Pancreas (tissue), 10 donors: ENCODE data around the gene SLC35F1. TPM values are rescaled to one million over a fixed set of nuclear protein-coding genes. Genes with fewer than 3 reads are reported as not detected.

Experiments used
- ATAC-seq, 4 donors: fragments of 200-7000 bp; cut with Tn5 transposase; one replicate each; pipeline versions ENCODE4 v1.8.0 to v1.9.1; 2020; ENCODE audit warnings: mild to moderate bottlenecking in 4 of 4, moderate library complexity in 4 of 4
- DNase-seq, 6 donors: peaks; one replicate each; pipeline ENCODE4 v3.0.0-alpha.2; 2020
- FAIRE-seq: peaks from 2 replicates; lab custom pipeline; 2012; peaks lifted over from hg19 to GRCh38; lab: Jason Lieb, UNC
- H3K27ac ChIP-seq, 4 donors: fragments of 200-600 bp; sonication (generic); 1 replicate in 3 of 4; 2 replicates in 1 of 4; pipeline versions ENCODE4 v1.5.0 to v1.8.0; 2020
- H3K27me3 ChIP-seq, 4 donors: fragments of 200-600 bp; one replicate each; pipeline ENCODE4 v1.8.0; 2021
- H3K36me3 ChIP-seq, 3 donors: fragments of 200-600 bp; sonication (generic) in 1 of 3; one replicate each; pipeline versions ENCODE4 v1.5.0 to v1.8.0; 2020 to 2021
- H3K4me1 ChIP-seq, 3 donors: fragments of 200-600 bp; one replicate each; pipeline ENCODE4 v1.8.0; 2021
- H3K4me3 ChIP-seq, 4 donors: fragments of 200-600 bp; sonication (generic) in 2 of 4; one replicate each; pipeline versions ENCODE4 v1.5.0 to v1.8.0; 2020 to 2021
- H3K9me3 ChIP-seq, 4 donors: fragments of 200-600 bp; one replicate each; pipeline ENCODE4 v1.8.0; 2021
- WGBS, 2 donors: extraction: QIAGEN DNeasy Blood & Tissue Kit; methylation state at CpG; one replicate each; pipeline ENCODE4 v1.1.7; 2013; 5-methylcytosine and 5-hydroxymethylcytosine counted together
- intact Hi-C, 3 donors: fragments of 100-400 bp; cut with DNase I; formaldehyde crosslinking; loops; one replicate each; pipeline versions ENCODE4 v1.11.1 to v1.14.2; 2022
- polyA plus RNA-seq, 2 donors: library from polyadenylated mRNA; stranded (reverse); fragments of 200-250 nt; gene quantifications; one replicate each; pipeline ENCODE4 v1.2.3, GENCODE V29; 2013
- total RNA-seq, 6 donors: library from RNA; stranded (reverse); fragmentation: NEBNext Ultra II Directional in 4 of 6; extraction: Animal tissue kit (Norgen Biotek cat#: 25700) in 4 of 6; gene quantifications; one replicate each; pipeline versions ENCODE4 v1.2.1 to v1.2.4, GENCODE V29; 2021 to 2023
- TF ChIP-seq, protein P1 (sequence below), 4 donors: fragments of 200-600 bp; sonication (generic) in 3 of 4; IDR thresholded peaks; one replicate each; pipeline versions ENCODE4 v1.5.0 to v1.8.0; 2021; ENCODE audit warnings: antibody characterized with exemption in 4 of 4
- donor health status: healthy with polysubstance abuse.
- donor health status: DM: no; HTN: no; CAD: no; lungs with moderate emphysema.
- donor health status: DM: no; HTN: no; CAD: no.
- donor health status: control.
- donor health status: control.
- donor health status: Bipolar disorder and iron deficiency.
- donor health status: DM: yes; HTN: yes; CAD: no.
- donor health status: DM: no; HTN: no; CAD: no.
- donor health status: DM: no; HTN: no; CAD: no.
- donor health status: DM: yes; HTN: yes; CAD: no.

Gene SLC35F1
- total and polyA plus RNA-seq, 8 donors, result 0.14 to 2.1 (median 0.29) TPM

DNA sequence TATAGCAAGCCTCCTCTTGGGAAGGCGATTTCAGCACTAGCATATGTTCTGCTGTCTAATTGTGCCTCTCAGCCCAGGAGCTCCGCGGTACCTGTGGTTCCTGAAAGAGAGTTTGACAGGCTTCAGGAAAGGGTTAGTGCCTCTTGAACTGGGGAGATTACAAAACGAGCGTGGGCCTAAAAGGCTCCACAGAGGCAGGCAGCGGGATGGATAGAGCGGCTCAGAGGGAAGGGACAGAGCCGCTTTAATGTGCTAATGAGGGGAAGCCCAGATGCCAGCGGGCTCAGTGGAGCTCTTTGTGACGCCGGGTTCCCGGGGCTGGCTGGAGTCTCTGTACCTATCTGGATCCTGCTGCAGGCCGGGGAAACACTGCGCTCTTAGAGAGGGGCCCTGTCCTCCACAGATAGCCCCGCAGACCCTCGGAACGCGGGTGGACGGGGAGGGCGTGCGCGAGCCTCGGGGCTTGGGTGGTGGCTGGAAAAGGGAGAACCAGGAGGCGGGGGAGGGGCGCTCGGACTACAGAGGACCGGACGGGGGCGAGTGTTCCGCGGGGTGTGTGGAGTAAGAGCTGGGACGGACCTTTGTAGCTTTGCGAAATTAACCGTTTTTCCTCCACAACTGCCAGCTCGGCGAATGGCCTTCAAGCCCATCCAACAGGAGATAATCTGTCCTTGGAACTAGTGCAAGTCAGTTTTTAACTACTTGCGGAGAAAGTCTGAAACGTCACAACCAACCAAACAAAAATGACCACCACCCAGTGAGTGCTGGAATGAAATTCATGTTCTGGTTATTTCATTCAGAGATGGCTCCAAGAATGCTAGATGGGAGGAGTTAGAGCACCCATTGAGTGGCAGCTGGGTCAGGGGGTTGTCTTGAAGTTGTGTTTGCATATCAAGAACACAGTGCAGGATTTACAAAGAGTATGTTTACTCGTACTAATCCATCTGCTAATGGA, 13.0 kb downstream of the SLC35F1 start:
- H3K9me3 ChIP-seq, result no peaks in the 10 kb centered on the region
- H3K27ac ChIP-seq, result no peak overlapping the region
- H3K27me3 ChIP-seq, result no peaks in the 10 kb centered on the region
- DNase-seq (peak in 5 of 6 donors; percentile 10 to 71 (median 41)), FAIRE-seq (no peak), ATAC-seq (peak; percentile 72 to 91 (median 86))
- intact Hi-C loops, result no loop called here
- no peaks in the 10 kb centered on the region for H3K36me3 ChIP-seq
- no peaks in the 10 kb centered on the region for H3K4me1 ChIP-seq
- WGBS, 2 donors, result 1% methylated on average over 38 to 39 of the region's 39 CpGs
- H3K4me3 ChIP-seq, result peak overlapping the region in 3 of 4 donors; percentile 7 to 44 (median 27)
- TF ChIP-seq, protein P1, sequence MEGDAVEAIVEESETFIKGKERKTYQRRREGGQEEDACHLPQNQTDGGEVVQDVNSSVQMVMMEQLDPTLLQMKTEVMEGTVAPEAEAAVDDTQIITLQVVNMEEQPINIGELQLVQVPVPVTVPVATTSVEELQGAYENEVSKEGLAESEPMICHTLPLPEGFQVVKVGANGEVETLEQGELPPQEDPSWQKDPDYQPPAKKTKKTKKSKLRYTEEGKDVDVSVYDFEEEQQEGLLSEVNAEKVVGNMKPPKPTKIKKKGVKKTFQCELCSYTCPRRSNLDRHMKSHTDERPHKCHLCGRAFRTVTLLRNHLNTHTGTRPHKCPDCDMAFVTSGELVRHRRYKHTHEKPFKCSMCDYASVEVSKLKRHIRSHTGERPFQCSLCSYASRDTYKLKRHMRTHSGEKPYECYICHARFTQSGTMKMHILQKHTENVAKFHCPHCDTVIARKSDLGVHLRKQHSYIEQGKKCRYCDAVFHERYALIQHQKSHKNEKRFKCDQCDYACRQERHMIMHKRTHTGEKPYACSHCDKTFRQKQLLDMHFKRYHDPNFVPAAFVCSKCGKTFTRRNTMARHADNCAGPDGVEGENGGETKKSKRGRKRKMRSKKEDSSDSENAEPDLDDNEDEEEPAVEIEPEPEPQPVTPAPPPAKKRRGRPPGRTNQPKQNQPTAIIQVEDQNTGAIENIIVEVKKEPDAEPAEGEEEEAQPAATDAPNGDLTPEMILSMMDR (IDR thresholded peaks at IDR 0.05), result no peak

DNA sequence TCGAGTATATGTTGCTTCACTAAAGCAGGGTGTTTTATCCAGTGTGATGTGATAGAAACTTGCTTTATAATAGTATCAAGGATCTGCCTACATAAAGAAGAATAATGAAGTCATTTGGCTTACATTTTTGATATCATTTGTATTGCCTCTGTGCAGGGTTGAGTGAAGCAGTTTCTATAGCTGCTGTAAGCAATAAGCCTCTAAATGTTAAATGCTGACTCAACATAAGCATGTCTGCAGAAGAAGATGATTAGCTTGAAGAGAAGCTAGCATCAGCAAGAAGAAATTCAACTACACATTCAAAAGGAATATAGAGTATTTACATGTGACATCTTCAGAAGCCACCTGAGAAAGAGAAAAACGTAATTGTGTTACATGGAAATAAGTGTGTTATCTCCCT, 17.6 kb downstream of the SLC35F1 start:
- H3K27me3 ChIP-seq, result no peaks in the 10 kb centered on the region
- H3K36me3 ChIP-seq, result no peaks in the 10 kb centered on the region
- H3K9me3 ChIP-seq, result no peaks in the 10 kb centered on the region
- H3K4me1 ChIP-seq, result no peaks in the 10 kb centered on the region
- no peak overlapping the region for H3K4me3 ChIP-seq
- intact Hi-C loops, result no loop called here
- TF ChIP-seq, protein P1 (IDR thresholded peaks at IDR 0.05), result no peak
- ATAC-seq (no peak), FAIRE-seq (no peak), DNase-seq (no peak)
- H3K27ac ChIP-seq, result no peak overlapping the region
- 53 to 60% methylated on average over 2 of the region's 2 CpGs for WGBS, 2 donors

DNA sequence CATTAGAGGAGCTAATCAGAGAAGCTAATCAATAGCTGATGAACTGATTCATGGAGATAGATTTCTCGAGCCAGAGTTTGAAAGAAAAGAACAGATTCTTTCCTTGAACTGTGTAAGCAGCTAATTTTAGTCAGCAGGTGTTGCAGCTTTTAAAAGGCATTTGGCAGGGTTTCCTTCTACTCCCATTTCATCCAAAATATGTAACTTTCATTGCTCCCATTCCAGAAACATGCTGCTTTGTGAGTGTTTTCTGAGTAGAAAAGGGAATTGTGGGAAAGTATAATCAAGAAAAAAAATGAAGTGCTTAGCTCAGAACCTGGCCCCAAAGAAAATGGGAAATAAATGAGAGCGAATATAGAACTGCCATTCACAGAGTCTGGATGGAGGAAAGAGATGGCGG, 20.8 kb downstream of the SLC35F1 start:
- 68 to 77% methylated on average over 3 of the region's 3 CpGs for WGBS, 2 donors
- TF ChIP-seq, protein P1 (IDR thresholded peaks at IDR 0.05), result no peak
- H3K4me3 ChIP-seq, result no peak overlapping the region

DNA sequence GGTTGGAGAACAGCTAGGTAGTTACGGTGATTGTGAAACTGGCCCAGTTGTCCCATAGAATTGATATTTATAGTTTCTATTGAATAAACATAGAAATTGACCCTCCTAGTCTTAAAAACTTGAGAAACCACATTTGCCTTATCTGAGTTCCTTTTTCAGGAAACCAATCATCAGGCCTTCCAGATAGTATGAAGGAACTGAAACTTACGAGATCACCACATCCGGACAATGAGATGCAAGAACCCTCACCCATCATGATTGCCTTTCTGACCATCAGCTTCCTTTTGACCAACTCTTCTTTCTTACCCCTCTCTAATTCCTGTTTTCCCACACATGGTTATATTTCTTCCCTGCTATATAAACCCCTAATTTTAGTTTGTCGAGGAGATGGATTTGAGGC, 21.8 kb downstream of the SLC35F1 start:
- TF ChIP-seq, protein P1 (IDR thresholded peaks at IDR 0.05), result no peak
- Histone ChIP-seq H3K27me3 (no peaks in the 10 kb centered on the region), H3K27ac (no peak overlapping the region), H3K4me1 (no peaks in the 10 kb centered on the region), H3K4me3 (no peak overlapping the region), H3K36me3 (no peaks in the 10 kb centered on the region), H3K9me3 (no peaks in the 10 kb centered on the region)
- DNase-seq, result no peak
- 76 to 94% methylated on average over 4 of the region's 4 CpGs for WGBS, 2 donors
- ATAC-seq, result no peak
- FAIRE-seq, result no peak
- intact Hi-C loops, result no loop called here

More for the DNA sequence above, 20.8 kb downstream of the SLC35F1 start:
- no peak for ATAC-seq
- Histone ChIP-seq H3K4me1 (no peaks in the 10 kb centered on the region), H3K27ac (no peak overlapping the region), H3K9me3 (no peaks in the 10 kb centered on the region), H3K36me3 (no peaks in the 10 kb centered on the region), H3K27me3 (no peaks in the 10 kb centered on the region)
- DNase-seq, result no peak
- no peak for FAIRE-seq
- intact Hi-C loops, result no loop called here

DNA sequence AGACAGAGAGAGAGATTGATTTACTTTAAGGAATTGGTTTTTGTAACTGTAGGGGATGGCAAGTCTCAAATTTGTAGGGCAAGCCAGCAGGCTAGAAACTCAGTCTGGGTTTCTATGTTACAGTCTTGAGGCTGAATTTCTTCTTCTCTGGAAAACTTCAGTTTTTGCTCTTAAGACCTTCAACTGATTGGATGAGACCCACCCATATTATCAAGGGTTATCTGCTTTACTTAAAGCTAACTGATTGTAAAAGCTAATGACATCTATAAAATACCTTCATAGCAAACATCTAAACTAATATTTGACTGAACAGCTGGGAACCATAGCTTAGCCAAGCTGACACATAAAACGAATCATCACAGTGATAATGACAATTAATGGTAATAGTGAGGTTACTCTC, 22.4 kb downstream of the SLC35F1 start:
- FAIRE-seq (no peak), DNase-seq (no peak), ATAC-seq (no peak)
- Histone ChIP-seq H3K4me3 (no peak overlapping the region), H3K9me3 (no peaks in the 10 kb centered on the region), H3K27me3 (no peaks in the 10 kb centered on the region), H3K27ac (no peak overlapping the region), H3K36me3 (no peaks in the 10 kb centered on the region), H3K4me1 (no peaks in the 10 kb centered on the region)
- intact Hi-C loops, result no loop called here
- WGBS, 2 donors, result 51 to 54% methylated on average over 1 of the region's 1 CpG
- TF ChIP-seq, protein P1 (IDR thresholded peaks at IDR 0.05), result no peak
